Activated T-helper 17 cell treated with anti-CD3 and anti-CD28 coated beads, Interleukin-2, amount 50 U/mL, for 72 hours (primary cell): ENCODE measurements around the gene CDK10. TPM values are rescaled to one million over a fixed set of nuclear protein-coding genes. Genes with fewer than 3 reads are reported as not detected.

Source experiments
- ATAC-seq: fragments of 150-1000 bp; cut with Tn5 transposase; replicated peaks from 2 replicates; pipeline ENCODE4 v1.10.0; 2021; ENCODE audit warnings: mild to moderate bottlenecking, moderate library complexity
- H3K27ac Mint-ChIP-seq: one replicate; pipeline ENCODE4 v1.8.0; 2022; ENCODE audit warnings: mixed read lengths
- H3K27me3 Mint-ChIP-seq: one replicate; pipeline ENCODE4 v1.8.0; 2022; ENCODE audit warnings: mixed read lengths
- H3K36me3 Mint-ChIP-seq: one replicate; pipeline ENCODE4 v1.8.0; 2022; ENCODE audit warnings: low read depth, mild to moderate bottlenecking, mixed read lengths
- H3K4me1 Mint-ChIP-seq: one replicate; pipeline ENCODE4 v1.8.0; 2022; ENCODE audit warnings: mixed read lengths
- H3K4me3 Mint-ChIP-seq: one replicate; pipeline ENCODE4 v1.8.0; 2022; ENCODE audit warnings: mild to moderate bottlenecking, mixed read lengths
- H3K9me3 Mint-ChIP-seq: one replicate; pipeline ENCODE4 v1.8.0; 2022; ENCODE audit warnings: mixed read lengths
- total RNA-seq, 2 donors: library from RNA; stranded (reverse); gene quantifications; one replicate each; pipeline ENCODE4 v1.2.3, GENCODE V29; 2022

CDK10 gene, protein sequence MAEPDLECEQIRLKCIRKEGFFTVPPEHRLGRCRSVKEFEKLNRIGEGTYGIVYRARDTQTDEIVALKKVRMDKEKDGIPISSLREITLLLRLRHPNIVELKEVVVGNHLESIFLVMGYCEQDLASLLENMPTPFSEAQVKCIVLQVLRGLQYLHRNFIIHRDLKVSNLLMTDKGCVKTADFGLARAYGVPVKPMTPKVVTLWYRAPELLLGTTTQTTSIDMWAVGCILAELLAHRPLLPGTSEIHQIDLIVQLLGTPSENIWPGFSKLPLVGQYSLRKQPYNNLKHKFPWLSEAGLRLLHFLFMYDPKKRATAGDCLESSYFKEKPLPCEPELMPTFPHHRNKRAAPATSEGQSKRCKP
- total RNA-seq = 10 to 100 TPM; 81.1 to 98.8 TPM

DNA sequence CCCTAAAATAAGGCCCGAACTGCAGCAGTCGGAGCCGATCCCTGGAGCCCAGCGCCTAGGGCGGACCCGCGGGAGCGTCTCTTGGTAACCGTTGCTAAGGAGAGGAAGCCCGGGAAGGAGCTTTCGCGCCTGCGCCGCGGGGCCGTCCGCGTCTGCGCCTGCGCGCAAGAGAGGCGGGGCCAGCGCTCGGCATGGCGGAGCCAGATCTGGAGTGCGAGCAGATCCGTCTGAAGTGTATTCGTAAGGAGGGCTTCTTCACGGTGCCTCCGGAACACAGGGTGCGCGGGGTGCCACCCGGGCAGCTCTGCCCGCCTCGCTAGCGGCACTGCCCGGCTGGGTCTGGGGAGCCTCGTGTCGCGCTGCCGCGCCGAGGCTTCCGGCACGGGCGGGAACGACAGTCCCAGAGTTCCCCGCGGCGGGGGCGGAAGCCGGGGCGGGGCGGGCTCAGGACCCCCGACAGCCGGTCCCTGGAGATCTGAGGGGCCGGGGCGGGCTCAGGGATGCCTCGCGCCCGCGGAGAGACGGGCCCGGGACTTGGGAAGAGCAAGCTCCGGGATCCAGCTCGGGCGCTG is at the start of gene CDK10:
Gene CDK10 (plus strand): TSS at position 170 of the 572 bp plus-strand sequence. CDS start 22 bp downstream, at position 192.
- H3K27me3 Mint-ChIP-seq = no peaks in the 10 kb centered on the region
- peak; percentile 91 for ATAC-seq
- H3K4me3 Mint-ChIP-seq = peak within 1 kb of the TSS; percentile 90
- peaks cover 20% of the 10 kb centered on the region for H3K36me3 Mint-ChIP-seq
- H3K27ac Mint-ChIP-seq = peak within 1 kb of the TSS; percentile 88
- H3K9me3 Mint-ChIP-seq = no peaks in the 10 kb centered on the region
- H3K4me1 Mint-ChIP-seq = peaks cover 11% of the 10 kb centered on the region

DNA sequence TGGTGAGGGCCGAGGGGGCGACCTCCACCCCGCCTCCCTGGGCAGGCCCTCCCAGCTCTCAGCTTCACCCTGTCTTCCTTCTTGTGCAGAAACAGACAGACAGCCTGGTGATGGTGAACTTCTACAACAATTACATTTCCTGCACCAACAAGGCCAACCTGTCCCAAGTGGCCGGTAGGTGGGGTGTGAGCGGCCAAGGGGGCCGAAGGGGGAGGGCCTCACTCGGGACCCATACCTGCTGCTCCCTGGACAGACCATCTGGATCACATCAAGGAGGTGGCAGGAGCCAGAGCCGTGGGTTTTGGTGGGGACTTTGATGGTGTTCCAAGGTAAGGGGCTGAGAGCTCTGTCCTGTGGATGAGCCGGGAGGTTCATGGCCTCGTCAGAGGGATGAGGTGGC is 49.1 kb upstream of the CDK10 start:
- Mint-ChIP-seq H3K4me1 (peaks cover 7% of the 10 kb centered on the region), H3K36me3 (no peaks in the 10 kb centered on the region), H3K27me3 (no peaks in the 10 kb centered on the region), H3K4me3 (no peak overlapping the region), H3K9me3 (no peaks in the 10 kb centered on the region), H3K27ac (no peak overlapping the region)
- no peak for ATAC-seq

GRCh38 chr16:89638455-89638854 is 48.0 kb upstream of the CDK10 start:
- Mint-ChIP-seq H3K9me3 (no peaks in the 10 kb centered on the region), H3K27ac (no peak overlapping the region), H3K27me3 (no peaks in the 10 kb centered on the region), H3K4me1 (peaks cover 7% of the 10 kb centered on the region), H3K4me3 (no peak overlapping the region), H3K36me3 (no peaks in the 10 kb centered on the region)
- no peak for ATAC-seq

DNA sequence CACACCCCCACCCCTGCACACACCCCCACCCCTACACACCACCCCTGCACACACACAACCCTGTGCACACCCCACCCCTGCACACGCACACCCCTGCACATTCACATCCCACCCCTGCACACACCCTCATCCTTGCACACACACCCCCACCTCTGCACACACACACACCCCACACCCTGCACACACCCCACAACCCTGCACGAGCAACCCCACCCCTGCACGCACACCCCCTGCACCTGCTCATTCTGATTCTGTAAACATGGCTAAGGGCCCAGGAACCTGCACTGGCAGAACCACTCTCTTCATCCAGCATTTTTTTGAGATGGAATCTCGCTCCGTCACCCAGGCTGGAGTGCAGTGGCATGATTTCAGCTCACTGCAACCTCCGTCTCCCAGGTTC is 47.1 kb upstream of the CDK10 start:
- Mint-ChIP-seq H3K4me1 (peaks cover 7% of the 10 kb centered on the region), H3K4me3 (no peak overlapping the region), H3K27ac (no peak overlapping the region), H3K9me3 (no peaks in the 10 kb centered on the region), H3K27me3 (no peaks in the 10 kb centered on the region), H3K36me3 (no peaks in the 10 kb centered on the region)
- ATAC-seq = no peak

DNA sequence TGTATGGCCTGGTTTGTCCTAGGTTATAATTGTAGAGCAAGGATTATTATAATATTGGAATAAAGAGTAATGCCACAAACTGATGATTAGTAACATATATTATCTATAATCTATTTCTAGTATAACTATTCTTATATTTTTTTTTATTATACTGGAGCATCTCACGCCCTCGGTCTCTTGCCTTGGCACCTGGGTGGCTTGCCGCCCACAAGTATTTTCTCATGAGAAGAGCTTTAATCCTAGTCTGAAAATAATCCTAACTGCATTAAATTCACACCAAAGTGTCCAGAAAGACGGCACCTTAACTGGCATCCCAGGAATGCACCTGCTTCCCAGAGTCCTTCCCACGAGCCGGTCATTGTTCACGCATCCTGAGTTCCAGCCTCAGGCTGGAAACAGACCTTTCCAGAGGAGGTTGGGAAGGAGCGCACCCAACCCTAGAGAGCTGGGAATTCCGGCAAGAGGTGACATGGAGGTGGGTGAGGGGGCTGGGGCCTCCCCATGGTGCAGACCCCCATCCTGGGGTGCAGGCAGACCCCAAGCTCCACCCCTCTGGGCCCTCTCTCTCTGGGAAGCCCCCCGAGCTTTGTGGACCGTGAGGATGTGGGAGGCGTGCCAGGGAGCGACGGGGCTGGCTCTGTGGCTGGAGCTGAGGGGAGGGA is 44.9 kb upstream of the CDK10 start:
- ATAC-seq = no peak
- no peaks in the 10 kb centered on the region for H3K27me3 Mint-ChIP-seq
- peak overlapping the region; percentile 61 for H3K4me3 Mint-ChIP-seq
- peaks cover 7% of the 10 kb centered on the region for H3K4me1 Mint-ChIP-seq
- H3K9me3 Mint-ChIP-seq = no peaks in the 10 kb centered on the region
- H3K36me3 Mint-ChIP-seq = peaks cover 13% of the 10 kb centered on the region
- peak overlapping the region; percentile 10 for H3K27ac Mint-ChIP-seq

GRCh38 chr16:89642574-89642973 is 43.9 kb upstream of the CDK10 start:
- Mint-ChIP-seq H3K9me3 (no peaks in the 10 kb centered on the region), H3K4me1 (peaks cover 7% of the 10 kb centered on the region), H3K36me3 (peaks cover 20% of the 10 kb centered on the region), H3K4me3 (no peak overlapping the region), H3K27ac (no peak overlapping the region), H3K27me3 (no peaks in the 10 kb centered on the region)
- no peak for ATAC-seq

- H3K36me3 Mint-ChIP-seq = peaks cover 25% of the 10 kb centered on the region
- H3K9me3 Mint-ChIP-seq = no peaks in the 10 kb centered on the region
- H3K27ac Mint-ChIP-seq = no peak overlapping the region
- ATAC-seq = no peak
- peaks cover 7% of the 10 kb centered on the region for H3K4me1 Mint-ChIP-seq
- no peak overlapping the region for H3K4me3 Mint-ChIP-seq
- no peaks in the 10 kb centered on the region for H3K27me3 Mint-ChIP-seq
These were observed 42.7 kb upstream of the CDK10 start for GRCh38 chr16:89643769-89644300.

DNA sequence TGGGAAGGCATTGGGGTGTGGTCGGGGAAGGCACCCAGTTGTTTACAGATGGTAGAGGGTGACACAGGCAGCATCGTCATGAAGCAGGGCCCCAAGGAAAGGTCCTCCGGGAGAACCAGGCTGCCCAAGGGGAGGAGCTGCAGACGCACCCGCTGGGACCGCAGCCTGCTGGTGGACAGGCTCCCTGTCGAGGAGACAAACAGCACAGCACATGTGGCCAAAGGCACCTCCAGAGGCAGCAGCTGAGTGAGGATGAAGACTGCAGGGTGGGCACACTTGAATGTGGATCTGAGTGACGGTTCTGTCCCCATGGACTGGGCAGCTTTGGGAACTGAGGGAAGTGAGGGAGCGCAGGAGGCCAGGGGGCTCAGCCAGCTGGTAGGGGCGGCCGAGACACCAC is 41.4 kb upstream of the CDK10 start:
- Mint-ChIP-seq H3K27ac (peak overlapping the region; percentile 28), H3K4me1 (peaks cover 7% of the 10 kb centered on the region)

GRCh38 chr16:89646270-89646669 is 40.2 kb upstream of the CDK10 start:
- peaks cover 48% of the 10 kb centered on the region for H3K36me3 Mint-ChIP-seq
- no peak for ATAC-seq
- H3K9me3 Mint-ChIP-seq = no peaks in the 10 kb centered on the region
- H3K4me1 Mint-ChIP-seq = no peaks in the 10 kb centered on the region
- no peaks in the 10 kb centered on the region for H3K27me3 Mint-ChIP-seq
- H3K27ac Mint-ChIP-seq = no peak overlapping the region
- no peak overlapping the region for H3K4me3 Mint-ChIP-seq

More for the DNA sequence above, 41.4 kb upstream of the CDK10 start:
- H3K36me3 Mint-ChIP-seq = peaks cover 37% of the 10 kb centered on the region
- no peaks in the 10 kb centered on the region for H3K9me3 Mint-ChIP-seq
- H3K27me3 Mint-ChIP-seq = no peaks in the 10 kb centered on the region
- H3K4me3 Mint-ChIP-seq = no peak overlapping the region
- ATAC-seq = no peak

GRCh38 chr16:89646906-89647305 is 39.6 kb upstream of the CDK10 start:
- H3K36me3 Mint-ChIP-seq = peaks cover 48% of the 10 kb centered on the region
- no peak for ATAC-seq
- no peaks in the 10 kb centered on the region for H3K27me3 Mint-ChIP-seq
- H3K27ac Mint-ChIP-seq = no peak overlapping the region
- H3K9me3 Mint-ChIP-seq = no peaks in the 10 kb centered on the region
- no peaks in the 10 kb centered on the region for H3K4me1 Mint-ChIP-seq
- no peak overlapping the region for H3K4me3 Mint-ChIP-seq

DNA sequence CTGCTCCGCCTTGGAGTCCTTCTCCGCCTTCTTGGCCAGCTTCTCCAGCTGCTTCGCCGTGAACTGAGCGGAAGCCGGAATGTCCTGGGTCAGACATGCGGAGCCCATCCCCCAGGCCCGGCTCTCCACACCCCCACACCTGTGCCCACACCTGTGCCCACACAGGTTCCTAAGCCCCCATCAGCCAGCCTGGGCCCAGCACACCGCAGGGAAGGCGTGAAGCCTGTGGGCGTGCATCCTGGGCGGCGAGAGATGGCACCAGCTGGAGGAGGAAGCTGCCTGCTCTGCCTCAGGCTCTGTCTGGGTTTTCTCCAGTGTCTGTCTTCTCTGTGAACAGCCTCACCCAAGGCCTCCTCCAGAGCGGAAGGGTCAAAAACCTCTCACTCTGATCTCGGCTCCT is 34.9 kb upstream of the CDK10 start:
- Mint-ChIP-seq H3K36me3 (peaks cover 62% of the 10 kb centered on the region), H3K27me3 (no peaks in the 10 kb centered on the region), H3K4me1 (no peaks in the 10 kb centered on the region), H3K4me3 (no peak overlapping the region), H3K27ac (no peak overlapping the region), H3K9me3 (no peaks in the 10 kb centered on the region)
- ATAC-seq = no peak

DNA sequence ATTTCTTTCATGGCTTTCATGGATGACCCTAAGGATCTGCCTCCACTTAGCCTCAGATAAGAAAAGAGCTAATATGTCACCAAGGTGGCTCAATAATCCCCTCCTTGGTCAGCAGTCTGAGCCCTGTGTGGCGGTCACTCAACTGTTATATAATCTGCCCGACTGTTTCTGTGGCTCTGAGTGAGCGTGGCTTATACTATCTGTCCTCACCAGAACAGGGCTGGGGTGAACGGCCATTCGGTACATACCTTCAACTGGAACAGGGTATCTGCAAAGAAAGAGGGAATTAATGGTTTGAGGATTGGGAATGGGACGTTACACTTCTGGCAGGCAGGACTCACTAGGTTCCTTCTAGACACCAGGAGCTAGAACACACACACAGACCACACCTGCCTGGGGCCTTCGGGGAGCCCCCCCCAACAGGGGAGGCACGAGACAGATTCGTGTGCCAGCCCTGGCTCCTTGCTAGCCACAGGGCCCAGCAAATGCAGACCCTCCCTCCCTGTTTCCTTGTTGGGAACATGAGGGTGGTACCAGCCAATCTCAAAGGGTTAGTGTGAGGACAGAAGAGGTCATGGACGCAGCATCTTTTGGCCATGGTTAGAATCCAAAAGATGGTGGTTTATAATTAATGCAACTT is 32.7 kb upstream of the CDK10 start:
- H3K27ac Mint-ChIP-seq = peak overlapping the region; percentile 70
- H3K27me3 Mint-ChIP-seq = no peaks in the 10 kb centered on the region
- H3K4me3 Mint-ChIP-seq = no peak overlapping the region
- H3K36me3 Mint-ChIP-seq = peaks cover 58% of the 10 kb centered on the region
- peaks cover 5% of the 10 kb centered on the region for H3K4me1 Mint-ChIP-seq
- no peak for ATAC-seq
- H3K9me3 Mint-ChIP-seq = no peaks in the 10 kb centered on the region

DNA sequence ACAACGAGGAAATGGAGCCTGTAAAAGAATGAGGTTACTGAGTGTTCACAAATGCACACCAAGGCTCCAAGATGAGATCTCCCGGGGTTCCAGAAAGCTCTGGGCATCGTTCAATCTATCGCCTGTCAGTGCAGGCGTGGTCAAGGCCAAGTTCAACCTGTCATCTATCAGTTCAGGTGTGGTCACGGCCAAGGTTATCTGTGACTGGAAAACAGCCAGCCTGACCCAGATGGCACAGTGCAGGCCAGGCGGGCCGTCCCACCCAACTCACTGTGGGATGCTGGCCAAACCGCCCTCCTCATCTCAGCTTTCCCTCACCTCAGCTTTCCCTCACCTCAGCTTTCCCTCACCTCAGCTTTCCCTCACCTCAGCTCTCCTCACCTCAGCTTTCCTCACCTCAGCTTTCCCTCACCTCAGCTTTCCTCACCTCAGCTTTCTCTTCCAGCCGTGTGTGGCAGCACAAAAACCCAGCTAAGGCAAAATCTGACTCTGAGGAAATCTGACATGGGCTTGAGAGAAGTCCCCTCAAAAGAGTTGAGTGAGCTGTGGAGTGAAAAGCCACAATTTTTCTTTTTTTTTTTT is 31.3 kb upstream of the CDK10 start:
- ATAC-seq = no peak
- Mint-ChIP-seq H3K36me3 (peaks cover 54% of the 10 kb centered on the region), H3K4me3 (peak overlapping the region; percentile 94), H3K27ac (peak overlapping the region; percentile 88), H3K9me3 (no peaks in the 10 kb centered on the region), H3K4me1 (peaks cover 6% of the 10 kb centered on the region), H3K27me3 (no peaks in the 10 kb centered on the region)

DNA sequence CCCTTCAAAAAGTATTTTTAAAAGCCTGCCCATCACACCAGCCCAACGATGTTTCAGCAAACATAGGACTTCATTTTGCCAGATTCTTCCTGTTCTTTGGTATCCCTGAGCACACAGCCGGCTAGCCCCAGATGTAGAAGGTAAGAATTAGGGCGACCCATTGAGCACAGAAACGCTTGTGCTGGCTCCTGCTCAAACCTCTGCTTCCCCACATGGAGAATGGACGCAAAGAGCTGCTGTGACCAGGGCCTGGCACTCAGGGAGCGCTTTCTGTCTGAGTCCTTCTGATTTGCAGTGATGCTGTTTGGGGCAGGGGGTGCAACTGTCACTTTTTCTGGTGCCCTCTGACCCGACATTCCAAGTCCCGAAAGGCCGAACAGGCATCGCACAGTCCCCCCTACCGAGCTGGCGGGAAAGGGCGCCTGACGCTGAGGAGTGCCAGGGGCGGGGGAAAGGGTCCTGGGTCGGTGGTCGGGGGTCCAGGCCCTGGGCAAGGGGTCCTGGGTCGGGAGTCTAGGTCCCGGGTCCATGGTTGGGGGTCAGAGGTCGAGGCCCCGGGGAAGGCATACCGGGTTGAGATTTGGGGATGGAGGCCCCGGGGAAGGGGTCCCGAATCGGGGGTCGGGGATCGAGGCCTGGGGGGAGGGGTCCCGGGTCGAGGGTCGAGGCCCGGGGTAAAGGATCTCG is 29.9 kb upstream of the CDK10 start:
- Mint-ChIP-seq H3K36me3 (peaks cover 57% of the 10 kb centered on the region), H3K27me3 (no peaks in the 10 kb centered on the region), H3K4me3 (peak overlapping the region; percentile 94), H3K27ac (peak overlapping the region; percentile 88), H3K9me3 (no peaks in the 10 kb centered on the region), H3K4me1 (peaks cover 6% of the 10 kb centered on the region)
- ATAC-seq = no peak
